GM21825 (cell line): Measurements from ENCODE around the gene UBE2G2.

Experiments
- ATAC-seq: cut with Tn5 transposase; IDR thresholded peaks from one replicate; pipeline ENCODE4 v1.9.1; 2021; ENCODE audit warnings: mild to moderate bottlenecking, moderate library complexity; ENCODE audit not compliant: unreplicated experiment

UBE2G2 gene, protein sequence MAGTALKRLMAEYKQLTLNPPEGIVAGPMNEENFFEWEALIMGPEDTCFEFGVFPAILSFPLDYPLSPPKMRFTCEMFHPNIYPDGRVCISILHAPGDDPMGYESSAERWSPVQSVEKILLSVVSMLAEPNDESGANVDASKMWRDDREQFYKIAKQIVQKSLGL

DNA sequence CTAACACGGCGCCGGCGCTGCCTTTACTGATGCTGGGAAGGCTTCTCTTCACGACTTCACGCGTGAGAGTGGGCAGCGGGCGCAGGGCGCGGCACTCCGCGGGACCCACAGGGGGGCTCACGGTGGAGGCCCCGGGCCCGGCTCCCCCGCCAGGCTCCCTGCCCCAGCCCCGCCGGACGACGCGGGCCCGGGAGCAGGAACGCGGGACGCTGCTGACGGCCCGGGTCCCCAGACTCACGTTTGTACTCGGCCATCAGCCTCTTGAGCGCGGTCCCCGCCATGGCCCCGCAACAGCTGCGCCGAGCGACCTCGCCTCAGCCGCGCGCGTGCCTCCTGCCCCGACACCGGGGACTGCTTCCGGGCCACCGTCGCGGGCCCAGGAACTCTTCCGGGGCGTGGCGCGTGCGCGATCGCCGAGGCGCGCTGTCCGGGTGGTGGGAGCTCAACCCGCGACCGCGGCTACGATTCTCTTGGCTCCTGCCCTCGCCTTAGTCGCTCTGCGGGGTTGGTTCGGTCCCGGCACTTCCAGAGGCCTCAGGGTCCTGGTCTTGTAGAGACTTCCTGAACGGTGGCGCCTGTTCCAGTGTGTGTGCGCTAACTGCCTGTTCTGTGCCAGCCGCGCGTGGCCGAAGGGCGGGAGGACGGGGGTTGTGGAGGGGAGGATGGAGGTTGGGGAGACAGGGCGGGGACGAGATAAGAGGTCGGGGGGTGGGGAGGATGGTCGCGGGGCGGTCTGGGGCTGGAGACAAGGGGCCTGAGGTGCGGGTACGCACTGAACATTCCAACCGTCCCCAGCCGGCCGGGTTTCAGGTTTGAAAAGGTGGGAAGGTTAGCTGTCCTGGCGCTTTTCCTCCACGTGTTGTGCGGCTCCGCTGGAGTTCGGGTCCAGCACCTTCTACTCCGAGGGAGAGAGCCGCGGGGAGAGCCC, at the start of gene UBE2G2:
UBE2G2 (minus strand) TSS at position 353 of the 928 bp plus-strand sequence; CDS start at position 281, 72 bp downstream.
- peak; percentile 69 for ATAC-seq

DNA sequence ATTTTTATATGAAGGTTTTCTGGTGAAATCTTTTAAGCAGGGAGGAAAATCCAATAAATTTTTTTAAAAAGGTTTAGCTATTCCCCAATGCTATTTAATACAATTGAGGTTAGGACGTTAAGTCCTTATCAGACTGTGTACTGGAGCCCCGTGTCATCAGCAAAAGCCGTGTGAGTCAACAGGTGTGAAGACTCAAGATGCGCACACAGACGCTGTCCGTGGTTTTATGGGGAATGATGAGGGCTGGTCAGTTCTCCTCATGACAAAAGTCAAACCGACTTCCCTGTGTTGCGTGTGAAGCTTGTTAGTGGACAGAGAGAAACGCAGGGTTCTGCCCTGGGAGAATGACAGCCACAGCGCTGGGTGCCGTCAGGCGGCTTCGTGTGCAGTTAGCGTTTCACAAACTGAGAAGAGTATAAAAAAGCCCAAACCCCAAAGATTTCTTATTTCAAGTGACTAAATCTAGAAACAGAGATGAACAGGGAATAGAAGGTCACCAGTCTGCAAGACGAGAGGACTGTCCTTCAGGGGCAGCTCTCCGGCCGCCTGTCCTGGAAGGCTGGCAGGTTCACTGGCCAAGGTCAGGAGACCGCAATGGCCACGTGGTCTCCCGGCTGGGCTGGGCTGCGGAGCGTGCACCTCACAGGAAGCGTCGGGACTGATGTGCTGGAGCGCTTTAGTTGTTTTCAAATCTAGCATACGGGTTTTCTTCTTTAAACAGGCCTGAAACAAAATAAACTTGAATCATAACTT, 49.5 kb upstream of the UBE2G2 start:
- ATAC-seq = no peak

DNA sequence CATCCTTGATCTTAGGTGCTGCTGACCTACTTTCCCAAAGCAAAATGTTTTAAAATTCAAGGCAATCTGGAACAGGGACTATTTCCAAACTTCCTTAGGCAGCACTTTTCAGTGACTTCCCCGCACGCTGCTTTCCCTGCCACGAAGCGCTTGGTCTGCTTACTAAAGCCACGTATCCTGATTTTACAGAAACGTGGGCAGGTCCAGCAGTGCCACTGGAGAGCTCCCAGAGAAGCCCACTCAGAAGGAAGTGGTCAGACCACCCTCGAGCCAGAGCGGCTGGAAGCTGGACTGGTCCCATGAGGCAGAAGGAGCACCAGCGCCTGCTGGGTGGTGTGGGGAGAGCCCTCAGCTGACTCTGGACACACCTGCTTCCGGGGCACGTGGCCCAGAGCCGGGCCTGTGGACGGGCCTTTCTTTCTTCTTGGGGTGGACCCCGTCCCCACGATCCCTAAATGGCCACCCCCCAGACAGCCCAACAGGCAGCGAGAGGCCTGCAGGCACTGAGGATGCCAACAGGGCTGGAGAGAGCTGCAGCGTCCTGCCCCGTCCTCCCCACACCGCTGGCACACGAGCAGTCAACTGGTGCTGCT, 48.7 kb upstream of the UBE2G2 start:
- no peak for ATAC-seq

DNA sequence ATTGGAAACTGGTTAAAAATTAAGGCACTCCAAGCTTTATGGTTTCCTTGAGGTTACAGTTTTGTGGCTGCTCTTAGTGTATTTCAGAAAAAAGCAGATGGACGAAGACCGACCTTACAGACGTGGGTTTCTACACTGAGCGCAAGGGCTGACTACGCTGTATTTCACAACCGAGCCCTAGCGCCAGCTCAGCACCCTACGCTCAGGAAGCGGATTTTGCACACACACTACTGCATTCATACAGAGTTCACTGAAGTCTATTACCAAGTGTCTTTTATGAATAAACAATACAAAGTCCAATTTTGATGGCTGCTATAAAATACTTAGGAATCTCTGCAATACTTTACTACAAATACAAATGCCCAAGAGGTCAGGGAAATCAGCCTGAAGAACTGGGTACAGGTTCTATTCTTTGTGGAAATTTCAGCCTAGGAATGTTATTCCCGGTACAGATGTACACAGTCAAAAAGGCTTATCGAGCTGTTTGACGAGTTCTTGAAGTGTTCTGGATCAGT, 48.1 kb upstream of the UBE2G2 start:
- no peak for ATAC-seq

DNA sequence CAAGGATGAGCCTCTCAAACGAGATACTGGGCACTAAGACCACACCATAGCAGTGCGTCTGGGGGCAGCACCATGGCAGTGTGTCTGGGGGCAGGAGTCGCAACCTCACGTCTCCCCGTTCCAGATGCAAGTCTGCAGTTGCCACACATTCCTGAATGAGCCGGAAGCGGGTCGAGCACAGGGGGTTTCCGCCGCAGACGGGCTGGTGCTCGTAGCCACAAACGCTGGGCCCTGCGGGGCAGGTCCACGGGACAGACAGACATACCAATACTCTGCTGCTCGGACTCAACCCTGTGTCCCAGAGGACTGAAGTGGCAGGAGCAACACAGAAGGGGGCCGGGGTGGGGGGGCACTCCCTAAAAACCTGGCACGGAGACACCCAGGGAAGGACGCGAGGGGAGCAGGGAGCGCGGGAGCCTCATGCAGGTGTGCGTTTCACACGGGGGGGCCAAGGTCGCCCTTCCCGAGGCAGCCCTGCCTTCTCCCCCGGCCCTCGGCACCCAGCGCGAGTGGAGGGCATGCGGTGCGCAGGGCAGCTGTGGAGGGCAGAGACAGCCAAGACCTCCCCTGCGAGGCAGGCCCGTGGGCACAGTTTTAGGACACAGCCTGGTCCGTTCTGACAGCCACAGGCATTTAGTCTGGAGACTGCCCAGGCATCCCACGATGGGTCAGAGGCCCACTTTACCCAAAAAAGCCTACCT, 47.4 kb upstream of the UBE2G2 start:
- no peak for ATAC-seq

DNA sequence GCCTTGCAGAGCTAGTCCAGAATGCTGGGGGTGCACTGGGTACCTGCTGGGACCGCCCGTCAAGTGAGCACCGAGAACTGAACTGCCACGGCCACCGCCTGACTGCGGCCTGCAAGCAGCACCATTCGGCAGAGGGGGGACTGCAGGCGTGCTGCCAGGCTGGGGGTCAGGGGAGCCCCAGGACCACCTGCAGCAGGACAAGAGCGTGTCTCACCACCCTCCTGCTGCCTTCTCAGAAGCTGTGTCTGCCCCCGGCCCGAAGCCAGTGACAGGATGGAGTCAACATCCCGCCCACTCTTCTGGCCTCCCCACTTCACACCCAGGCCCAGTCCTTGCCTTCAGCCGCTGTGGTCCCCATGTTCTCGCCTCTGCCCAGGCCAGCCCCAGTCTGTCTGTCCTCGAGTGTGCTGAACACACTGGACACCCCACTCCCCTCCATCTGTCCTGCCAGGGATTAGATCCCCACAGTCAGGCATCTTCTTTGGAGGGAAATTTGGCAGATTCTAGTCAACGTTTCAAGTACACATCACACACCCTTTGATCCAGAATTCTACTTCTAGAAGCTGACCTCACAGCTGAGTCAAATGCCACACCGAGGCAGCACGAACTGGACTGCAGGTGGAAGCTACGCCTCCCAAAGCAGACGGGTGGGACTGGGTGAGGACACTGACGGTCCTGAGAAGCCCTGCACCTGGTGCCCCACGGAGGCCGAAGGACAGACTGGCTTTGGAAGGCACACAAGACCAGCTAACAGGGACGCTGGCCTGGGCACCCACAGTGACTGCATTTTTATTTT, 45.8 kb upstream of the UBE2G2 start:
- ATAC-seq = no peak

DNA sequence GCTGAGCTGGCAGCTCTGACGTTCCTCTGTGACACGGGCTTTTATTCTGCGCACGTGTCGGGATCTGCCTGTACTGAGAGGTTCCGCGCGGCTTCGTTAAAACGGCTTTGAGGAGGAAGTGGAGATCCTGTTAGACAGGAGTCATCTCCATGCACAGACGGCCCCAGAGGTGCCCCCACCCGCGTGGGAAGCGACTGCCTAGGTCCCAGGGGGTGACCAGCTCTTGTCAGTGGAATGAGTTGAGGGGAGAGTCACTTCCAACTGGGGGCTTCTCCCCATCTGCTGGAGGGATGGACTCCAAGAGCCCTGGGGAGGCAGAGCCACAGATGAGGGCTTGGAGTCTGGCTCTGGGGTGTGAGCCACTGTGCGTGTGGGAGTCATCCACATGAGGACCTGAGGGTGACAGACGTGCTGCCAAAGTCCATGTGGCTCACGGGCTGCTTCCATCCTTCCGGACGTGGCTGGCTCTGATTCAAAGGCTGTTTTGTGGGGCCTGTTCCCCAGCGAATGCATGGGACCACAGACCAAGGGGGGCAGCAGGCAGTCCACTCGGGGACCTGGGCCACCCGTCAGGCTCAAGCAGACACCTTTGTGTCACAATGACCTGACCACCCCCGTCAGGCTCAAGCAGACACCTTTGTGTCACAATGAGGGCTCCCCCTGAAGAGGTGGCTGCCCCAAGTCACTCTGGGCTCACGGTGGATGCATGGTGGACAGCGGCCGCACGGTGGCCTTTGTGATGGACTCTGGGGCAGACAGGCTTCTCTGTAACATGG, 45.1 kb upstream of the UBE2G2 start:
- ATAC-seq = no peak

DNA sequence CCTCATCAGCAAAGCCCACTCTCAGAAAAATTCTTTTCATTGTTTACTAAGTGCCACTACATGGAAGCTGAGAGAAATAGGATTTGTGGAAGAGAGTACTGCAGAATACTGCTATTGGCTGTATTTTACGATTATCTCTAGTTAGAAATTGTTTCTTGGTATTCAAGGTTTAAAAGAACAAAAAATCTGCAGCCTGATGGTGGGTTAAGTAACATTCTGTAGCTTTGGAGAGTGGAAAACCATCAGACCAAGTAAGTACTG, 44.5 kb upstream of the UBE2G2 start:
- ATAC-seq = no peak

DNA sequence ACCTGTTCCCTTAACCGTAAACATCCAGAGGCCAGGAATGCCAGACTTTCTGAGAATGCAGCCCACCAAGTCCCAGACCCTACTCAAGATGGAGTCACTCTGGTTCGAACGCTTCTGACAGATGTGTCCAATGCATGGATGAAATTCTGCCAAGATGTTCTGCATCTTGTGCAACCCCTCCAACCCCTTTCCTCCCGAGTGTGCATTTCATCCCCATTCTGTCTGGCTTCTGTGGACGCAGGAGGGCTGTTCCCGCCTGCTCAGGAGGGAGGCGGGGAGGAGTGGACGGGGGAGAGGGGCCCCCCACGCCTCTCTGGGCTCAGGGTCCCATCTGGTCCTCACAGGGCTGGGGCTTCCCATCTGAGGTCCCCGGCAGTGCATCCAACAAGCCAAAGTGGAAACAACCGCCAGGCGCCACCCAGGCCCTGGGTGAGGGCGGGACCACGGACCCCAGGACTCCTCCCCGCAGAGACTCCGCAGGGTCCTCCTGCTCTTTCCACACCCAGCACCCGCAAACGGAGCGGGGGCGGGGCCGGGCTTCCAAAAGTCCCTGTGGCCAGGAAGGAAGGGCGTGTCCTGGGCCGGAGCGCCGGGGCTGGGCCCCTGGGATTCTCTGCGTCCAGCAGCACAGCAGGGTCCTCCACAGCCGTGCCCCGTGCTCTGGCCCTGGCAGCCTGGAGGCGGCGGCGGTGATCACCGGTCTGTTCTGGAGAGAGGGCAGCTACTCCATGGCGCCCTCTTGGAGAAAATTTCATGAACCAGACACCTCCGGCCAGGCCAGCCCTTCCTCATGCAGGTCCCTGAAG, 44.0 kb upstream of the UBE2G2 start:
- ATAC-seq = peak; percentile 51

DNA sequence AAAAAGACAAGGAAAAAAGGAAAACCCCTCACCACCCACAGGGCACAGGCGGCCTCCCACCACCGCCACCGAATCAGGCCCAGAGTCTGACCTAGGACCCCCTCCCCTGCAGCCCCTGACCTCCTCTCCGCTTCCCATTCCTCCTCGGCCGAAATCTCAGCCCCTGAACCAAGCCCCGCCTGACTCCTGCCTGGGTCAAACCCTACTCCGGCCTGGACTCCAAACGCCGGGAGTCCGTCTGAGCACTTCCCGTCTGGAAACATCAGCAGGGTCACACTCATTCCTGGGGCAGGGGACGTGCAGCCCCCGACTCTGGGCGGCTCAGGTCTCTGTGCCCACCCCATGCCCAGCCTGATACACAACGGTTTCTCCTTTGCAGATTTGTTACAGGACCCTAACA, 42.6 kb upstream of the UBE2G2 start:
- ATAC-seq = no peak

DNA sequence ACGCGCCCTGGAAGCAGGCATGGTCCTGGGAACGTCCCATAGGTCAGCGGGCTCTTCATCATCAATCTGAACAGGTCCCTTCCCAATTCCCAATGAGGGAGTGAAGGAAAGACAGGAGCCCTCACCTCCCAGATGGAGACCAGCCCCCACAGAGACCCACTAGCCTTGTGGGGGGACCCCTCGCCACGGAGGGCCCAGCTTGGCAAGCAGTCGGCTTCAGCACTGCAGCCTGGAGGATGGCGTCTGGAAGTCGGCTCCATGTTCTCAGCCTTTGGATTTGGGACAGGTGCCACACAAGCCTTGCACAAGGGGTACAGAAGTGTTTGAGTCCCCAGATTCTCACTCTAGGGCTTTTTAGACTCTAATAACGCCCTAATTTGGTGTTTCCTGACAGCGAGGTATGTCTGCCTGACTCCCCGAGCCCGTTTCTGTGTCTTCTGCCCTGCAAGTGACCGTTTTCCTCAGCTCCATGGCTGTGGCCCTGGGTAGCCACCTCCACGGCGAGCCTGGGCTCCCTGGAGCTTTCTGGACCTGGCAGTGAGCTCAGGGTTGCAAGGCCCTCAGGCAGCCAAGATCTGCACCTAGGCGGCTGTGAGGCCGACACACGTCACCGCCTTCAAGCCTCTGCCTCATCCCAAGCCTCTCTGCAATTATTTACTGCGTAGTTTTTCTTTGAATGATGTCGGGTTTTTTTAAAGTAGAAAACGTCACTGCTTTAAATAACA, 41.3 kb upstream of the UBE2G2 start:
- ATAC-seq = no peak

DNA sequence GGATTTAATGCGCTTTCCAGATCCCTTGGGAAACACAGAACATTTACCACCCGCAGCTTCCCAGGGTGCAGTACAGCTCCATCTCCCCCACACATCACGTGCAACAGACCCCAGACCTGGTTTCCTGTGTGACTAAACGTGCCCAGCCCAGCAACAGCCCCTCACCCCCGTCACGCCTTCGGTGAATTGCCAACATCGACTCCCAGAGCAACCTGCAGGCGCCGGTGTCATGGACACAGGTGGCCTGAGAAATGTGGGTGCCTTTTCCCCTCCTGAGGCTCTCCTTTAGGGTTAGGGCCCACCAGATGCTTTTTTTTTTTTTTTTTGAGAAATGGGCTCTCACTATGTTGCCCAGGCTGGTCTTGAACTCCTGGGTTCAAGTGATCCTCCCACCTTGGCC, 40.5 kb upstream of the UBE2G2 start:
- no peak for ATAC-seq

DNA sequence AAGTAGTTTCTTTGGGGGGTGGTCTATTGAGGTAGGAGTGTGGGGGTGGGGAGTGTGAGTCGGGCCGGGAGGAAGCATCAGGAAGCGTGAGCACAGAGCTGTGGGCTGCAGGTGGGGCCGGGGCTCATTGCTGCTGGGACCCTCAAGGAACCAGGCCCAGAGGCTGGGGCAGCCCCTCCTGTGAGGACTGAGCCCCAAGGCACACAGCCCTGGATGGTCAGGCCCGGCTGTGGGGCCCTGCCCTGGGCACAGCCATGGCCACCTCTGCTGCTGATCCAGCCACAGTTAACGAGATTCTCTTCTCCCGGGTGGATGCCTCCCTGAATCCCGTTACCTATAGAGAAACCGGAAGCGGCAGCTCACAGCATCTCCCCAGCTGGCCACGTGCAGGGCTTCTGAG, 39.2 kb upstream of the UBE2G2 start:
- no peak for ATAC-seq

DNA sequence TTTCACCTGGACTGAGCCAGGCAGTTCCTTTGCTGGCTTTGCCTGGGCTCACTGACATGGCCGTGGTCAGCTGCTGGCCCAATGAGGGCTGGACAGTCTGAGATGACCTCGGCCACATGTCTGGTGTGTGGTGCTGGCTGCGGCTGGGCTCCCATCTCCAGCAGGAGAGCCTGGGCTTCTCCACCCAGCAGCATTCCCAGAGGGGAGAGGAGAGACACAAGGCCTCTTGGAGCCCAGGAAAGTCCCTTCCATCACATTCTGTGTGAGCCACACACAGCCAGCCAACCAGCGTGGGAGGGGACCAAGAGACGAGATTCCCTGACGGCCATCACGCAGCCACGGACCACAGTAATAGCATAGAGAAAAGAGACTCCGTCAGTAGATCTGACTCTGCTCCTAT, 37.3 kb upstream of the UBE2G2 start:
- no peak for ATAC-seq

DNA sequence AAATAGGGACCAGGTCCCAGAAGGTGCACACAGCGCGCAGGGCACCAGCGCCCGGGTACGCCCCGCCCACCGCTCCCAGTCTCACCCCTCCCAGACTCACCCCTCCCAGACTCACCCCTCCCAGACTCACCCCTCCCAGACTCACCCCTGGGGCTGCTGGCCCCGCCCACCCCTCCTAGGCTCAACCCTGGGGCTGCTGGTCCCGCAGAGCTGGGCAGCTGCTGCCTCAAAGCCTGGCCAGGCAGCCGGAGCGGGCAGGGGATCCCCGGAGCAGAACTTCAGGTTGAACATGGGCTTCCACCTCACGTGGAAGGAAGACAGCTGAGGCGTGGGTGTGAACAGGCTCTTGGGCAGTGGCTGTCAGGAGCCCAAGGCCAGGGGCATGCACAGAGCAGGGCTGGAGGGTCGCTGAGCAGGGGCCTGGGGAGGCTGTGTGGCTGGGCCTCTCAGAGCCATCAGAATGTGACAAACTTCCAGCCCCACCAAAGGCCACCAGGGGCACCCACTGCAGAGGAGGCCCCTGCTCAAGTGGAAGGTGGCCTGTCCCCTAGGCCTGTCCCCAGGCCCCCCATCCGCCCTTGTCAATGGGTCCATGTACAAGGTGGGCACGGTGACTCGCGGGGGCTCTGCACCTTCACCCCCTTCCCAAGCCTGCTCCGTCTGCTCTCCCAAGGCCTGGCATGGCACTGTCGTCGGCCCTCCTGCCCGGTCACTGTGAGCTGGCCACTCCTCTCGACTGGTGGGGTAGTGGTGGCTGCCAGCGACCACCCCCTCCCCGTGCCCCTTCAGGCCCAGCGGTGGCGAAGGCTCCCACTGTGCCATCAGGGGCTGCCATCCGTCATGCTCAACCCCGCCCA, 36.6 kb upstream of the UBE2G2 start:
- ATAC-seq = no peak

DNA sequence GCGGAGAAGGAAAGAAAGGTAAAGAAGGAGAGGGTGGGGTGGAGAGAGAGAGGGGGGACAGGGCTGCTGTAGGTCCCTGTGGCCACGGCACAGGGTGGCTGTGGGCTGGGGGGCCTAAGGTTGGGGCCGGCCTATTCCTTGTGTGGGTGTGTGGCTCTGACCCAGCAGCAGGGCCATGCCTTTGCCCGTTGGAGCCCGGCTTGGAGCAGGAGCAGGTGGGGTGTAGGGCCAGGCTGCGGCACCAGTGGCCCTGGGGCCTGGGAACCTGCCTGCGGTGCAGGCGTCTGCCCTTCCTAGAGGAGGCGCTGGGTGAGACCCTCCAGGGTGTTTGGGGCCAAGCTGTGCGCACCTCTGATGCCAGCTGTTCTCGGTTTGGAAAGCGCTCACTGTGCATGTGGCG, 35.9 kb upstream of the UBE2G2 start:
- ATAC-seq = no peak
